Adrenal gland (tissue), 12 donors: Measurements from ENCODE around the gene DKK2. TPM values are rescaled to one million over a fixed set of nuclear protein-coding genes. Genes with fewer than 3 reads are reported as not detected.

Experiments
- DNase-seq, 7 donors: peaks; one replicate each; pipeline ENCODE4 v3.0.0-alpha.2; 2019 to 2020
- H3K27ac ChIP-seq, 5 donors: fragments of 200-600 bp; sonication (generic) in 4 of 5; 1 replicate in 3 of 5; 2 replicates in 2 of 5; pipeline versions ENCODE4 v1.5.1 to v1.8.0; 2016 to 2020; ENCODE audit warnings: mild to moderate bottlenecking in 1 of 5
- H3K27me3 ChIP-seq: fragments of 200-600 bp; 2 replicates; pipeline ENCODE4 v1.8.0; 2021
- H3K36me3 ChIP-seq, 2 donors: fragments of 200-600 bp; replicated peaks in 1 of 2; 1 replicate in 1 of 2; 2 replicates in 1 of 2; pipeline versions ENCODE4 v1.5.1 to v1.8.0; 2018 to 2022
- H3K4me1 ChIP-seq, 2 donors: fragments of 200-600 bp; replicated peaks in 1 of 2; 1 replicate in 1 of 2; 2 replicates in 1 of 2; pipeline versions ENCODE4 v1.5.1 to v1.8.0; 2018 to 2021
- H3K4me3 ChIP-seq, 4 donors: fragments of 200-600 bp; sonication (generic) in 3 of 4; one replicate each; pipeline ENCODE4 v1.5.1; 2016 to 2018
- H3K9me3 ChIP-seq, 3 donors: fragments of 200-600 bp; sonication (generic) in 1 of 3; replicated peaks in 1 of 3; 1 replicate in 2 of 3; 2 replicates in 1 of 3; pipeline versions ENCODE4 v1.5.1 to v1.8.0; 2016 to 2021
- CTCF ChIP-seq, 6 experiments: fragments of 450-650 bp in 4 of 6; fragments of 200-600 bp in 2 of 6; sonication (generic) in 1 of 6; IDR thresholded peaks; 1 replicate in 5 of 6; 2 replicates in 1 of 6; pipeline versions ENCODE4 v1.5.1 to v1.8.0; 2016 to 2021; ENCODE audit warnings: antibody characterized with exemption in 6 of 6, mild to moderate bottlenecking in 2 of 6, moderate library complexity in 1 of 6
- POLR2A ChIP-seq, 2 donors: fragments of 450-650 bp; IDR thresholded peaks; one replicate each; pipeline ENCODE4 v1.6.1; 2017; ENCODE audit warnings: antibody characterized with exemption in 2 of 2, mild to moderate bottlenecking in 2 of 2, moderate library complexity in 1 of 2
- WGBS, 4 donors: extraction: QIAGEN DNeasy Blood & Tissue Kit in 2 of 4; methylation state at CpG; one replicate each; pipeline versions ENCODE4 v1.1.5 to v1.1.7; 2013 to 2017; 5-methylcytosine and 5-hydroxymethylcytosine counted together
- intact Hi-C, 2 donors: fragments of 100-400 bp; cut with DNase I; formaldehyde crosslinking; loops; one replicate each; pipeline versions ENCODE4 v1.14.1 to v1.15.0; 2022 to 2023
- polyA plus RNA-seq, 3 donors: library from polyadenylated mRNA; stranded (reverse); fragments of 200-250 nt in 2 of 3; fragments of 350-450 nt in 1 of 3; fragmentation: Illumina TruSeq in 1 of 3; extraction: RNeasy Lipid Tissue Mini Kit (QIAGEN cat#74804) in 1 of 3; gene quantifications; one replicate each; pipeline ENCODE4 v1.2.3, GENCODE V29; 2013 to 2014
- total RNA-seq, 9 donors: library from RNA; depleted of rRNA in 4 of 9; stranded (reverse); fragments of >200 nt in 4 of 9; fragments of 120-200 nt in 1 of 9; fragmentation: NEBNext Ultra II Directional in 1 of 9; extraction: Animal tissue kit (Norgen Biotek cat#: 25700) in 1 of 9; gene quantifications; one replicate each; pipeline versions ENCODE4 v1.1.0 to v1.2.4, GENCODE V29; 2013 to 2023
- donor health status: healthy with polysubstance abuse.
- donor health status: Bipolar disorder and iron deficiency.
- donor health status: DM: yes; HTN: yes; CAD: no.
- donor health status: DM: no; HTN: no; CAD: no.
- donor health status: DM: no; HTN: no; CAD: no.
- donor health status: DM: yes; HTN: yes; CAD: no.

Gene DKK2
- total and polyA plus RNA-seq, 12 donors, result 0.14 to 9.9 (median 0.63) TPM

GRCh38 chr4:106967892-106968291 is 68.2 kb downstream of the DKK2 start:
- intact Hi-C loops, result no loop called here
- DNase-seq, result no peak
- TF ChIP-seq POLR2A (IDR thresholded peaks at IDR 0.05) (no peak), CTCF (IDR thresholded peaks at IDR 0.05) (no peak)
- WGBS, 4 donors, result 55 to 73% (median 66%) methylated on average over 2 of the region's 2 CpGs
- Histone ChIP-seq H3K4me1 (no peaks in the 10 kb centered on the region), H3K27ac (no peak overlapping the region), H3K4me3 (no peak overlapping the region), H3K36me3 (no peaks in the 10 kb centered on the region), H3K27me3 (no peaks in the 10 kb centered on the region), H3K9me3 (no peaks in the 10 kb centered on the region)

- Histone ChIP-seq H3K9me3 (no peaks in the 10 kb centered on the region), H3K27me3 (no peaks in the 10 kb centered on the region), H3K4me3 (no peak overlapping the region), H3K27ac (no peak overlapping the region), H3K4me1 (no peaks in the 10 kb centered on the region), H3K36me3 (no peaks in the 10 kb centered on the region)
- TF ChIP-seq POLR2A (IDR thresholded peaks at IDR 0.05) (no peak), CTCF (IDR thresholded peaks at IDR 0.05) (no peak)
- 43 to 47% (median 45%) methylated on average over 3 of the region's 3 CpGs for WGBS, 4 donors
- intact Hi-C loops, result no loop called here
- no peak for DNase-seq
Observed at GRCh38 chr4:106953036-106953705, 82.9 kb downstream of the DKK2 start.

GRCh38 chr4:106951891-106952290 is 84.2 kb downstream of the DKK2 start:
- no peak overlapping the region for H3K4me3 ChIP-seq
- no peak for DNase-seq
- intact Hi-C loops, result no loop called here
- H3K9me3 ChIP-seq, result no peaks in the 10 kb centered on the region
- H3K27me3 ChIP-seq, result no peaks in the 10 kb centered on the region
- H3K4me1 ChIP-seq, result no peaks in the 10 kb centered on the region
- H3K27ac ChIP-seq, result no peak overlapping the region
- WGBS, 4 donors, result 90 to 96% (median 93%) methylated on average over 2 of the region's 2 CpGs
- no peak for TF ChIP-seq POLR2A (IDR thresholded peaks at IDR 0.05)
- TF ChIP-seq CTCF (IDR thresholded peaks at IDR 0.05), result no peak
- H3K36me3 ChIP-seq, result no peaks in the 10 kb centered on the region

GRCh38 chr4:106941841-106942240 is 94.3 kb downstream of the DKK2 start:
- no peak for DNase-seq
- Histone ChIP-seq H3K36me3 (no peaks in the 10 kb centered on the region), H3K27me3 (no peaks in the 10 kb centered on the region), H3K4me1 (no peaks in the 10 kb centered on the region), H3K27ac (no peak overlapping the region), H3K4me3 (no peak overlapping the region), H3K9me3 (no peaks in the 10 kb centered on the region)
- WGBS, 4 donors, result 40 to 52% (median 45%) methylated on average over 1 of the region's 1 CpG
- TF ChIP-seq CTCF (IDR thresholded peaks at IDR 0.05), result no peak
- no peak for TF ChIP-seq POLR2A (IDR thresholded peaks at IDR 0.05)
- intact Hi-C loops, result no loop called here
